ENCODE data around the gene NUDT14. TPM values are rescaled to one million over a fixed set of nuclear protein-coding genes. Genes with fewer than 3 reads are reported as not detected.

Gene NUDT14
- total RNA-seq, 6 experiments from 2014 or later, result 9.0 to 27.4 (median 11.4) TPM

DNA sequence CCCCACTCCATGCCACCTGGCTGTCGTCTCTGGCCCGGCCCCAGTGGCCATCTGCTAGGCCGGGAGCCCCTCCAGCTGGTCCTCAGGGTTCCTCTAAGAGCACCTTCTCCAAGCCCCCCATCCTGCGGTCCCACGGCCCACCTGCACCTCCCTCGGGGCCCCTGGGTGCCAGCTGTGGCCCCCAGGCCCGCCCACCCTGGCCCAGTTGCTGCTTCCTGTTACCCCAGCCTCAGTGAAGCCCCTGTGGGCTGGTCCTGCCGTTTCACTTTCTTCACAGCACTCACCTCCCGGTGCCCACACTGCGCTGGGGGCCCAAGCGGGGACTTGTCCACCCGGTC lies 27.6 kb upstream of the NUDT14 start:
- peaks cover 0 to 8% (median 0%) of the 10 kb centered on the region in 4 donors for H3K36me3 ChIP-seq
- H3K4me3 ChIP-seq, result no peak overlapping the region
- no peaks in the 10 kb centered on the region for H3K27me3 ChIP-seq
- no peak overlapping the region for H3K27ac ChIP-seq
- H3K4me1 ChIP-seq, result peaks cover 0 to 20% (median 8%) of the 10 kb centered on the region in 4 donors
- H3K9me3 ChIP-seq, result no peaks in the 10 kb centered on the region
- ATAC-seq, result no peak
- no peak for DNase-seq
- no peak for TF ChIP-seq POLR2A (IDR thresholded peaks at IDR 0.05)
- TF ChIP-seq, protein P1, sequence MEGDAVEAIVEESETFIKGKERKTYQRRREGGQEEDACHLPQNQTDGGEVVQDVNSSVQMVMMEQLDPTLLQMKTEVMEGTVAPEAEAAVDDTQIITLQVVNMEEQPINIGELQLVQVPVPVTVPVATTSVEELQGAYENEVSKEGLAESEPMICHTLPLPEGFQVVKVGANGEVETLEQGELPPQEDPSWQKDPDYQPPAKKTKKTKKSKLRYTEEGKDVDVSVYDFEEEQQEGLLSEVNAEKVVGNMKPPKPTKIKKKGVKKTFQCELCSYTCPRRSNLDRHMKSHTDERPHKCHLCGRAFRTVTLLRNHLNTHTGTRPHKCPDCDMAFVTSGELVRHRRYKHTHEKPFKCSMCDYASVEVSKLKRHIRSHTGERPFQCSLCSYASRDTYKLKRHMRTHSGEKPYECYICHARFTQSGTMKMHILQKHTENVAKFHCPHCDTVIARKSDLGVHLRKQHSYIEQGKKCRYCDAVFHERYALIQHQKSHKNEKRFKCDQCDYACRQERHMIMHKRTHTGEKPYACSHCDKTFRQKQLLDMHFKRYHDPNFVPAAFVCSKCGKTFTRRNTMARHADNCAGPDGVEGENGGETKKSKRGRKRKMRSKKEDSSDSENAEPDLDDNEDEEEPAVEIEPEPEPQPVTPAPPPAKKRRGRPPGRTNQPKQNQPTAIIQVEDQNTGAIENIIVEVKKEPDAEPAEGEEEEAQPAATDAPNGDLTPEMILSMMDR (IDR thresholded peaks at IDR 0.05), result no peak
- intact Hi-C loops (cut with DNase I), result loop anchor here in 1 of 2 donors (10.0 kb wide), 1 partner anchor 76 kb away; no protein-coding TSS in a partner anchor
- 100% methylated on average over 2 of the region's 12 CpGs for WGBS (ENCODE audit: insufficient coverage, low coverage, low lambda C conversion rate, missing lambda C conversion rate)

DNA sequence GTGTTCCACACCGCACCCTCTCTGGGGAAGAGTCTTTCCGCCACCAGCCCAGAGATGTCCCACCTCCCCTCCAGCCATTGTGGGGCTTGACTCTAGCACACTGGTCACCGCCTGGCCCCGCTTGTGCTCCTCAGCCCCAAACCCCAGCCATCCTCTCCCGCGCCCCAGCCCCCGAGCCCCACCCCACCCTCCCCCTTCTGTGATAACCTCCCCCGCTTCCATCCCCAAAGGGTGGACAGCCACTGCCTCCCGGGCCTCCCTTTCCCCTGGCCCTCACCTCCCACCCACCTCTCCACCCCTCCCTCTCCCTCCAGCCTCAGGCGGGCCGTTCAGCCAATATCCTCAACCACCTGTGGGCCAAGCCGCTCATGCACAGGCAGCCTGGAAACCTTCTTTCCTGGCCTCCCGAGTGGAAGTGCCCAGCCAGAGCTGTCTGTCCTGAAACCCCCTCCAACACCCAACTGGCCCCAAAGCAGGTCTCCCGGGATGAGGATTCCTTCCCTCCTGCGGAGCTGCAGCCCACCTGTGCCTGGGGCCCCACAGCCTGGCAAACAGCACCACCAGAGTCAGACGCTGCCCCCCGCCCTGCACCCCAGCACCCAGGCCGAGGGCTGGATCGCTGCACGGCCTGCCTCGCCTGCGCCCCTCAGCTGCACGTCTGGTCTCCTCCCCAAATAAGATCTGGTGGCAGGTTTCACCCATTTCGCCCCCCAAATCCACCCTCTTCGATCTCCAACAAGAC lies 27.1 kb upstream of the NUDT14 start:
- peaks cover 0 to 22% (median 8%) of the 10 kb centered on the region in 4 donors for H3K4me1 ChIP-seq
- H3K4me3 ChIP-seq, result no peak overlapping the region
- DNase-seq (no peak), ATAC-seq (no peak)
- no peaks in the 10 kb centered on the region for H3K27me3 ChIP-seq
- WGBS (ENCODE audit: insufficient coverage, low coverage, low lambda C conversion rate, missing lambda C conversion rate), result 92% methylated on average over 6 of the region's 25 CpGs
- intact Hi-C loops (cut with DNase I), result loop anchor here in 1 of 2 donors (10.0 kb wide), 1 partner anchor 77 kb away; no protein-coding TSS in a partner anchor
- TF ChIP-seq, protein P1 (IDR thresholded peaks at IDR 0.05), result no peak
- TF ChIP-seq POLR2A (IDR thresholded peaks at IDR 0.05), result no peak
- no peak overlapping the region for H3K27ac ChIP-seq
- H3K36me3 ChIP-seq, result peaks cover 0 to 8% (median 0%) of the 10 kb centered on the region in 4 donors
- H3K9me3 ChIP-seq, result no peaks in the 10 kb centered on the region

DNA sequence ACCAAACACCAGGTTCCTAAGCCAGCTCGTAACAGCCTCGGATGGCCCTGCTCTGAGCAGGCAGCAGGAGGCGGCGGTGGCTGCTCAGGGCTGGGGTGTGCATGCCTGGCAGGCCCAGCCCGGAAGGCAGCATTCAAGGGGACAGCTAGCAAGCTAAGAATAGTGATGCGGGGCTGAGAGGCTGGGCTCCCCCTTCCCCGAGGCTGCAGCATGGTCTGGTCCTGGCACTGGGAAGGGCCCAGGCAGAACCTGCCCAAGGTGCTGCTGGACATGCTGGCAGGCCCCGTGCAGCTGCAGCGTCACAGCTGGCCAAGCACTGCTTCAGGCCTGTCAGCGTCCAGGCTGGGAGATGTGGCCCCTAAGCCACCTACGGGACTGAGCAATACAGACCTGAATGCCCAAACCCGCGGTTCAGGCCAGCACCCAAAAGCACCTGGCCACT lies 26.4 kb upstream of the NUDT14 start:
- ATAC-seq (no peak), DNase-seq (peak in 1 of 3 donors; percentile 19)
- H3K27ac ChIP-seq, result no peak overlapping the region
- intact Hi-C loops (cut with DNase I), result loop anchor here in 1 of 2 donors (10.0 kb wide), 1 partner anchor 77 kb away; no protein-coding TSS in a partner anchor
- H3K36me3 ChIP-seq, result peaks cover 0 to 8% (median 0%) of the 10 kb centered on the region in 4 donors
- H3K4me1 ChIP-seq, result peaks cover 0 to 22% (median 8%) of the 10 kb centered on the region in 4 donors
- TF ChIP-seq POLR2A (IDR thresholded peaks at IDR 0.05), result no peak
- TF ChIP-seq, protein P1 (IDR thresholded peaks at IDR 0.05), result no peak
- WGBS (ENCODE audit: insufficient coverage, low coverage, low lambda C conversion rate, missing lambda C conversion rate), result no CpG with 5 or more reads among the region's 13 CpGs
- H3K27me3 ChIP-seq, result no peaks in the 10 kb centered on the region
- no peak overlapping the region for H3K4me3 ChIP-seq
- no peaks in the 10 kb centered on the region for H3K9me3 ChIP-seq

DNA sequence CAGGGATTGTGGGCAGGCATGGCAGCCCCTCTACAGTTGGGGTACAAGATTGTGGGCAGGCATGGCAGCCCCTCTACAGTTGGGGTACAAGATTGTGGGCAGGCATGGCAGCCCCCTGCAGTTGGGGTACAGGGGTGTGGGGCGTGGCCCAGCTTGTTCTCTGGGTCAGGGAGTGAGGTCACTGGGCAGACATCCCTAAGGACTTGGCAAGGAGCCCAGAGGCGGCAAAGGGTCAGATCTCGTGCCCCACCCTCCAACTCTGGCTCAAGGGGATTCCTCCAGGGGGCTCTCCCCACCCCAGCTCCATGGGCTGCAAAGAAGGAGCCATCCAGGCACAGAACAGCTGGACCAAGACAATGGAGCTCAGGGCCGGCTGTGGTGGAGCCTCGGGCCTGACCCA lies 25.8 kb upstream of the NUDT14 start:
- no peak for TF ChIP-seq POLR2A (IDR thresholded peaks at IDR 0.05)
- TF ChIP-seq, protein P1 (IDR thresholded peaks at IDR 0.05), result no peak
- no peak overlapping the region for H3K27ac ChIP-seq
- no peak for ATAC-seq
- H3K36me3 ChIP-seq, result peaks cover 0 to 8% (median 0%) of the 10 kb centered on the region in 4 donors
- H3K9me3 ChIP-seq, result no peaks in the 10 kb centered on the region
- no peak for DNase-seq
- intact Hi-C loops (cut with DNase I), result loop anchor here in 1 of 2 donors (10.0 kb wide), 1 partner anchor 78 kb away; no protein-coding TSS in a partner anchor
- no CpG with 5 or more reads among the region's 5 CpGs for WGBS (ENCODE audit: insufficient coverage, low coverage, low lambda C conversion rate, missing lambda C conversion rate)
- no peak overlapping the region for H3K4me3 ChIP-seq
- peaks cover 0 to 22% (median 8%) of the 10 kb centered on the region in 4 donors for H3K4me1 ChIP-seq
- no peaks in the 10 kb centered on the region for H3K27me3 ChIP-seq
